Trophoblast cell (in vitro differentiated cells and primary cell): ENCODE results near the gene LRP1B.

Source experiments
- DNase-seq, 2 donors: peaks; one replicate each; pipeline ENCODE4 v3.0.0-alpha.2; 2016
- H2AFZ ChIP-seq: 2 replicates; pipeline ENCODE4 v1.6.1; 2013; ENCODE audit warnings: low read length, moderate library complexity, mild to moderate bottlenecking; ENCODE audit not compliant: insufficient read depth, poor library complexity
- H2AK5ac ChIP-seq: 2 replicates; pipeline ENCODE4 v1.6.1; 2013; ENCODE audit warnings: mild to moderate bottlenecking, low read length
- H2BK120ac ChIP-seq: 2 replicates; pipeline ENCODE4 v1.6.1; 2013; ENCODE audit warnings: low read length, mild to moderate bottlenecking, moderate library complexity; ENCODE audit not compliant: insufficient read depth, poor library complexity
- H2BK12ac ChIP-seq: 2 replicates; pipeline ENCODE4 v1.6.1; 2013; ENCODE audit warnings: mild to moderate bottlenecking, low read length, moderate library complexity
- H2BK5ac ChIP-seq: 2 replicates; pipeline ENCODE4 v1.6.1; 2013; ENCODE audit warnings: low read length, low read depth, moderate library complexity, mild to moderate bottlenecking; ENCODE audit not compliant: poor library complexity
- H3K14ac ChIP-seq: 2 replicates; pipeline ENCODE4 v1.6.1; 2013; ENCODE audit warnings: mild to moderate bottlenecking, low read length
- H3K18ac ChIP-seq: 2 replicates; pipeline ENCODE4 v1.6.1; 2013; ENCODE audit warnings: mild to moderate bottlenecking, low read length
- H3K23ac ChIP-seq: 2 replicates; pipeline ENCODE4 v1.6.1; 2013; ENCODE audit warnings: low read length
- H3K27ac ChIP-seq: 2 replicates; pipeline ENCODE4 v1.5.1; 2013; ENCODE audit warnings: low read depth, mild to moderate bottlenecking, inconsistent platforms, low read length, moderate library complexity
- H3K27me3 ChIP-seq: 2 replicates; pipeline ENCODE4 v1.6.1; 2013; ENCODE audit warnings: inconsistent platforms, mild to moderate bottlenecking, low read length, moderate library complexity; ENCODE audit not compliant: insufficient read depth
- H3K36me3 ChIP-seq, 2 experiments: 1 replicate in 1 of 2; 2 replicates in 1 of 2; pipeline ENCODE4 v1.6.1; 2013; ENCODE audit warnings: low read length in 2 of 2, mild to moderate bottlenecking in 2 of 2, moderate library complexity in 1 of 2; ENCODE audit not compliant: insufficient read depth in 2 of 2, control insufficient read depth in 1 of 2
- H3K4ac ChIP-seq: 2 replicates; pipeline ENCODE4 v1.6.1; 2013; ENCODE audit warnings: low read depth, mild to moderate bottlenecking, low read length, moderate library complexity
- H3K4me1 ChIP-seq, 2 experiments: 1 replicate in 1 of 2; 2 replicates in 1 of 2; pipeline ENCODE4 v1.6.1; 2013; ENCODE audit warnings: low read length in 2 of 2, mild to moderate bottlenecking in 2 of 2, moderate library complexity in 1 of 2; ENCODE audit not compliant: insufficient read depth in 2 of 2, control insufficient read depth in 1 of 2
- H3K4me2 ChIP-seq: 2 replicates; pipeline ENCODE4 v1.6.1; 2013; ENCODE audit warnings: inconsistent platforms, mild to moderate bottlenecking, low read length, moderate library complexity
- H3K4me3 ChIP-seq: 2 replicates; pipeline ENCODE4 v1.5.1; 2013; ENCODE audit warnings: mild to moderate bottlenecking, low read depth, low read length, inconsistent platforms
- H3K79me1 ChIP-seq: one replicate; pipeline ENCODE4 v1.6.1; 2013; ENCODE audit warnings: low read length
- H3K79me2 ChIP-seq: 2 replicates; pipeline ENCODE4 v1.6.1; 2013; ENCODE audit warnings: low read length, mild to moderate bottlenecking; ENCODE audit not compliant: control insufficient read depth, insufficient read depth, poor library complexity
- H3K9ac ChIP-seq: 2 replicates; pipeline ENCODE4 v1.6.1; 2013; ENCODE audit warnings: mild to moderate bottlenecking, low read length
- H3K9me3 ChIP-seq: 2 replicates; pipeline ENCODE4 v1.6.1; 2013; ENCODE audit warnings: low read depth, mild to moderate bottlenecking, control low read depth, inconsistent platforms, low read length; ENCODE audit not compliant: insufficient read depth
- H4K12ac ChIP-seq: 2 replicates; pipeline ENCODE4 v1.6.1; 2013; ENCODE audit warnings: low read depth, mild to moderate bottlenecking, low read length, moderate library complexity
- H4K8ac ChIP-seq: 2 replicates; pipeline ENCODE4 v1.6.1; 2013; ENCODE audit warnings: low read depth, mild to moderate bottlenecking, low read length, moderate library complexity
- H4K91ac ChIP-seq: one replicate; pipeline ENCODE4 v1.6.1; 2013; ENCODE audit warnings: low read depth, mild to moderate bottlenecking, low read length, moderate library complexity
- WGBS: extraction: QIAGEN DNeasy Blood & Tissue Kit; methylation state at CpG from one replicate; pipeline ENCODE4 v1.1.7; 2013; ENCODE audit warnings: missing lambda C conversion rate; ENCODE audit not compliant: insufficient read length, insufficient coverage; ENCODE audit errors: extremely low coverage; 5-methylcytosine and 5-hydroxymethylcytosine counted together

The LRP1B gene

DNA sequence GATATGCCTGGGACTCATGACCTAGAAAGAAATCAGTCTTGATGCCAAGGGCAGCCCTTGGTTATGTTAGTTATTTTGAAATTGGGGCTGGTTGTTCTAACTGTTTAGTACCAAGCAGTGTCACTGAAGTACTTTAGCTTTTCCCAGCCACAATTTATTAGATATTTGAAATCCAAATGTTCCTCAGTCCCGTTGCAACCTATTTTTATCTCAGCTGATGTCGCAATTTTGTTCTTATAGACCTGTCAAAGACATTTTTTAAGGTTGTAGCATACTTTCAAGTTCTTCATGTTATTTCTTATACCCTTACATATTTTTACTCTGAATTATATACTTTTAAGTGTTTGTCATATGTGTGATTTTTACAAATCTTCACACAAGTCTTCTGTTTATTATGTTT is 100.1 kb downstream of the LRP1B start:
- Histone ChIP-seq H3K23ac (no peak overlapping the region), H3K4me1 (peaks cover 2 to 4% of the 10 kb centered on the region in 2 experiments), H3K4ac (no peak overlapping the region), H2BK120ac (no peak overlapping the region), H3K14ac (no peak overlapping the region), H4K8ac (no peak overlapping the region), H3K9ac (no peak overlapping the region), H3K4me3 (no peak overlapping the region), H3K18ac (no peak overlapping the region), H3K27ac (no peak overlapping the region), H3K79me1 (no peaks in the 10 kb centered on the region), H4K91ac (no peak overlapping the region), H2AK5ac (no peak overlapping the region), H3K9me3 (no peaks in the 10 kb centered on the region), H2BK12ac (no peak overlapping the region), H3K79me2 (no peaks in the 10 kb centered on the region), H3K27me3 (no peaks in the 10 kb centered on the region), H3K4me2 (no peak overlapping the region), H4K12ac (no peak overlapping the region), H2BK5ac (no peak overlapping the region), H2AFZ (no peak overlapping the region), H3K36me3 (no peaks in the 10 kb centered on the region)
- peak in 1 of 2 donors; percentile 8 for DNase-seq
- no CpG with 5 or more reads among the region's 2 CpGs for WGBS

DNA sequence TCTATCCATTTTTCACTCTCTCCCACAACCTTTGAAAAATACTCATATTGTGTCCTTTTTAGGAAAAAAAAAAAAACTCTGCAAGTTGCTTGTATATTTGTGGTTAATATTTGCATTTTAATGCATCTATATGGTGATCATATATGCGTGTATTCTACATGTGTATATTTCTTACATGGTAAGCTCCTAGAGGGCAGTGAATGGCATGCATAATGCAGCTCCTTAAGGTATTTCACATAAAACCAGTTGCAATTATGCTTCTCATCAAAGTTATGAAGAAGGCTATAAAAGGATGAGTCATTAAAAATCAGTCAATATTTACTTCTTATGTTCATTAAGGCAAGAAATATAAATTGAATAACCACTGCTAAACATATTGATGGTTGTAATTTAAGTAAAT is 100.8 kb downstream of the LRP1B start:
- WGBS: no CpG with 5 or more reads among the region's 1 CpG
- no peaks in the 10 kb centered on the region for H3K79me2 ChIP-seq
- peaks cover 2 to 4% of the 10 kb centered on the region in 2 experiments for H3K4me1 ChIP-seq
- H3K4me3 ChIP-seq: no peak overlapping the region
- no peaks in the 10 kb centered on the region for H3K27me3 ChIP-seq
- H2BK5ac ChIP-seq: no peak overlapping the region
- no peak overlapping the region for H4K91ac ChIP-seq
- H2AK5ac ChIP-seq: no peak overlapping the region
- H3K18ac ChIP-seq: no peak overlapping the region
- H3K79me1 ChIP-seq: no peaks in the 10 kb centered on the region
- no peak overlapping the region for H3K4me2 ChIP-seq
- no peak overlapping the region for H4K12ac ChIP-seq
- H3K9ac ChIP-seq: no peak overlapping the region
- DNase-seq: no peak
- no peak overlapping the region for H3K4ac ChIP-seq
- H3K9me3 ChIP-seq: no peaks in the 10 kb centered on the region
- H3K23ac ChIP-seq: no peak overlapping the region
- H3K36me3 ChIP-seq: no peaks in the 10 kb centered on the region
- no peak overlapping the region for H2BK120ac ChIP-seq
- no peak overlapping the region for H3K14ac ChIP-seq
- no peak overlapping the region for H2AFZ ChIP-seq
- H4K8ac ChIP-seq: no peak overlapping the region
- no peak overlapping the region for H2BK12ac ChIP-seq
- no peak overlapping the region for H3K27ac ChIP-seq

DNA sequence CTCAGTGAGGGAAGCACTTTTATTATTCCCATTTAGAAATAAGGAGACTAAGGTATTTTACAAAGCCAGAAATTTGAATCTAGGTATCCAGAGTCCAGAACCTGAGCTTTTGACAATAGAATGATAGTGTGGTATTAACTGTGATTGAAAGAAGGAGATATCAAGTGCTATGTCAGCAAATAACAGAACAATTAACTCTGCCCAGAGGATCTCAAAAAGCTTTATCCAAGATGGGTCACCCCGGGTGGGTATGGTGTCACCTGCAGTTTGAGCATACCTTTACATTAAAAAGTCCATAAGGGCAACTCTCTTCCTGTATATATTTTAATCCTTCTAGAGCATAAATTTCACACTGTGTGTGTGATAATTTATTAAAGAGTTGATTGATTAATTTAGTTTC is 105.4 kb downstream of the LRP1B start:
- H2BK120ac ChIP-seq: no peak overlapping the region
- no peak overlapping the region for H3K4me3 ChIP-seq
- H3K4me2 ChIP-seq: no peak overlapping the region
- no peaks in the 10 kb centered on the region for H3K4me1 ChIP-seq
- DNase-seq: no peak
- no peaks in the 10 kb centered on the region for H3K79me1 ChIP-seq
- H3K79me2 ChIP-seq: no peaks in the 10 kb centered on the region
- no peak overlapping the region for H2BK12ac ChIP-seq
- no peaks in the 10 kb centered on the region for H3K36me3 ChIP-seq
- no peaks in the 10 kb centered on the region for H3K9me3 ChIP-seq
- H3K27me3 ChIP-seq: no peaks in the 10 kb centered on the region
- H3K14ac ChIP-seq: no peak overlapping the region
- H3K23ac ChIP-seq: no peak overlapping the region
- no peak overlapping the region for H4K8ac ChIP-seq
- no peak overlapping the region for H3K27ac ChIP-seq
- H3K4ac ChIP-seq: no peak overlapping the region
- no peak overlapping the region for H2BK5ac ChIP-seq
- WGBS: no CpG with 5 or more reads among the region's 1 CpG
- H3K9ac ChIP-seq: no peak overlapping the region
- no peak overlapping the region for H2AFZ ChIP-seq
- no peak overlapping the region for H2AK5ac ChIP-seq
- no peak overlapping the region for H4K91ac ChIP-seq
- no peak overlapping the region for H4K12ac ChIP-seq
- H3K18ac ChIP-seq: no peak overlapping the region

DNA sequence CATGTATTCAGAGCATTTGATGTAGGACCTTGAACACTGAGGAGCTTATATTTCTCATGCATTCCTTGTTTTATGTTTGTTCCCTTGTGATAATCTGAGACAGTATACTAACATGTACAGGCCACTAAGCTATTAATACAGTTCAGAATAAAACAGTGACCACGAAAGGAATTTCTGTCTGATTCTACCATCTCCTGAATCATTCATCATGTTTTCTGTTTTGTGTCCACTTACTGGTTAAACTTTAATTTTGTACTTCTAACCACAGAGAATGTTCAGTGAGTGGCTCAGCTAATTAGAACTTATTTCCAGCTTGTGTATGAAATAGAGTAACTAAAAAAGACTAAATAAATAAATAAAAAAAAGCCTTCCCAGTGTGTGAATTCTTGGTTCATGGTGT is 110.4 kb downstream of the LRP1B start:
- no peaks in the 10 kb centered on the region for H3K9me3 ChIP-seq
- no peak overlapping the region for H3K9ac ChIP-seq
- no peak overlapping the region for H4K12ac ChIP-seq
- H3K27me3 ChIP-seq: no peaks in the 10 kb centered on the region
- H4K8ac ChIP-seq: no peak overlapping the region
- no peaks in the 10 kb centered on the region for H3K4me1 ChIP-seq
- H3K79me2 ChIP-seq: no peaks in the 10 kb centered on the region
- H3K27ac ChIP-seq: no peak overlapping the region
- WGBS: no CpG with 5 or more reads among the region's 1 CpG
- no peak overlapping the region for H3K4me2 ChIP-seq
- H2BK12ac ChIP-seq: no peak overlapping the region
- no peak overlapping the region for H3K18ac ChIP-seq
- no peak overlapping the region for H2BK120ac ChIP-seq
- H3K23ac ChIP-seq: no peak overlapping the region
- no peak for DNase-seq
- no peak overlapping the region for H3K4me3 ChIP-seq
- H2AK5ac ChIP-seq: no peak overlapping the region
- H3K79me1 ChIP-seq: no peaks in the 10 kb centered on the region
- H4K91ac ChIP-seq: no peak overlapping the region
- no peak overlapping the region for H3K4ac ChIP-seq
- H2BK5ac ChIP-seq: no peak overlapping the region
- H3K14ac ChIP-seq: no peak overlapping the region
- no peak overlapping the region for H2AFZ ChIP-seq
- no peaks in the 10 kb centered on the region for H3K36me3 ChIP-seq
